SK-N-SH (cell line): ENCODE measurements around the gene SEMA3B.
A peak's percentile ranks its signal among the peaks of the same experiment; 100 is the strongest.

Experiments
- CHD2 ChIP-seq: fragments of 150-350 bp; IDR thresholded peaks from 2 replicates; pipeline ENCODE4 v1.6.1; 2018; ENCODE audit warnings: low read length; ENCODE audit not compliant: partially characterized antibody
- EP300 ChIP-seq, 2 experiments: IDR thresholded peaks; 2 replicates each; pipeline versions ENCODE4 v1.4.0 to v1.6.1; 2012; ENCODE audit warnings: borderline replicate concordance in 1 of 2, low read depth in 1 of 2, low read length in 1 of 2
- EZH2phosphoT487 ChIP-seq: fragments of 200-600 bp; sonication (generic); IDR thresholded peaks from 2 replicates; pipeline ENCODE4 v1.6.1; 2017; ENCODE audit warnings: low read depth, mixed run types, mild to moderate bottlenecking, antibody characterized with exemption, moderate library complexity, borderline replicate concordance
- FOSL2 ChIP-seq: IDR thresholded peaks from 2 replicates; pipeline ENCODE4 v1.4.0; 2012; ENCODE audit warnings: low read depth, mild to moderate bottlenecking, moderate library complexity, borderline replicate concordance
- FOXJ3 ChIP-seq: sonication (generic); formaldehyde crosslinking; IDR thresholded peaks from 2 replicates; pipeline ENCODE4 v1.5.1; 2020; ENCODE audit warnings: mild to moderate bottlenecking, missing genetic modification reagents
- POLR2AphosphoS5 ChIP-seq: IDR thresholded peaks from 2 replicates; pipeline ENCODE4 v1.6.1; 2012; ENCODE audit warnings: low read depth, low read length
- RFX5 ChIP-seq: IDR thresholded peaks from 2 replicates; pipeline ENCODE4 v1.6.1; 2012; ENCODE audit warnings: mild to moderate bottlenecking, improper control_type of control experiment, low read length
- TCF12 ChIP-seq: IDR thresholded peaks from 2 replicates; pipeline ENCODE4 v1.4.0; 2012
- TF ChIP-seq, protein P1 (sequence below): fragments of 200-600 bp; sonication (generic); IDR thresholded peaks from 2 replicates; pipeline ENCODE4 v1.6.1; 2017; ENCODE audit warnings: antibody characterized with exemption, mild to moderate bottlenecking, moderate library complexity
- TF ChIP-seq, protein P2 (sequence below): IDR thresholded peaks from 2 replicates; pipeline ENCODE4 v1.4.0; 2012; ENCODE audit warnings: low read depth
- TF ChIP-seq, protein P3 (sequence below): IDR thresholded peaks from 2 replicates; pipeline ENCODE4 v1.6.1; 2012; ENCODE audit warnings: mild to moderate bottlenecking, low read depth, low read length, moderate library complexity

DNA sequence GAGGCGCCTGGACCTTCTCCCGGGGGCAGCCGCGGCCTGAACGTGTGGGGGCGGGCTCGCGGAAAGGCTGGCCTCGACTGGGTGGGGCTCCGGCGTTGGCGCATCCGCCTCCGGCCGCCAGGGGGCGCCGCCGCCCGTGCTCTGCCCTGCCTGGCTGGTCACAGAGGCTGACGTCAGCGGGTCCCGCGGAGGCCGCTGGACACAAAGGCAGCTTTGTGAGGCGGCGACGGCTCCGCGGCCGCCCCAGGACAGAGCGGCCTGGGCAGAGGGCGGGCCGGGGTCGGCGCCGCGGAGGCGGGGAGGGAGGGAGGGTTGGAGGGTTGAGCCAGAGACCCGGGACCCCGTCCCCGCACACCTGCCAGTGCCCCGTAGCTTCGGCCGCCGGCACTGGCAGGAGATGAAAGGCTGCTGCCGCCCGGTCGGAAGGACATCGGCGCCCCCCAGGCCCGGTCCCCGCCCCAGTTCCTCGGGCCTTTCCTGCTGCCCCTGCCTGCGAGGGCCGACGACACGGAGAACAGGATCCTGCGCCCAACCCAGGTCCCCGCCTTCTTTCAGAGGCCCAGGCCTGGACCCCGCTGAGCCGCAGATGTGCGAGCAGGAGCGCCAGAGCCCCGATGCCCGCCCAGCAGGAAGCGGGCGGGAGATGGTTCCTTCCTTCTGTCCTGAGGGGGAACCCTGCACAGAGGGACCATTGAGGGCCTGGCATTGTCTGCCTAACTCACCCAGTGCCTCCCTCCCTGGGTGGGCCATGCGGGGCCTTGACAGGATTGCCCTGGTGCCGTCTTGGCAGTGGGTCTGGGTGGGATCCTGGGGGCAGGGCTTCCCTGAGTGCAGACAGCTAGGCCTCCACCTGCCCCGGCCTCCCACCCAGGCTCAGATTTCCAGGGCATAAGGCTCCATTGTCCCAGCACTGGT is 8.7 kb upstream of the SEMA3B start:
- TF ChIP-seq FOXJ3 (CRISPR knock-in tag) (no peak), RFX5 (0 out of 2 replicates have a peak, but pooled peaks have one; percentile 30), CHD2 (peak; percentile 17), EZH2phosphoT487 (no peak), FOSL2 (peak; percentile 36; the same call in 1 of the 2 replicates), EP300 (IDR thresholded peaks at IDR 0.05; ENCODE audit: borderline replicate concordance in 1 of 2, low read depth in 1 of 2, low read length in 1 of 2) (peak in 1 of 2 experiments; percentile 33; a peak in 1 of 4 replicates), TCF12 (peak; percentile 16; the same call in 1 of the 2 replicates), POLR2AphosphoS5 (peak; percentile 90)
- TF ChIP-seq, protein P1, sequence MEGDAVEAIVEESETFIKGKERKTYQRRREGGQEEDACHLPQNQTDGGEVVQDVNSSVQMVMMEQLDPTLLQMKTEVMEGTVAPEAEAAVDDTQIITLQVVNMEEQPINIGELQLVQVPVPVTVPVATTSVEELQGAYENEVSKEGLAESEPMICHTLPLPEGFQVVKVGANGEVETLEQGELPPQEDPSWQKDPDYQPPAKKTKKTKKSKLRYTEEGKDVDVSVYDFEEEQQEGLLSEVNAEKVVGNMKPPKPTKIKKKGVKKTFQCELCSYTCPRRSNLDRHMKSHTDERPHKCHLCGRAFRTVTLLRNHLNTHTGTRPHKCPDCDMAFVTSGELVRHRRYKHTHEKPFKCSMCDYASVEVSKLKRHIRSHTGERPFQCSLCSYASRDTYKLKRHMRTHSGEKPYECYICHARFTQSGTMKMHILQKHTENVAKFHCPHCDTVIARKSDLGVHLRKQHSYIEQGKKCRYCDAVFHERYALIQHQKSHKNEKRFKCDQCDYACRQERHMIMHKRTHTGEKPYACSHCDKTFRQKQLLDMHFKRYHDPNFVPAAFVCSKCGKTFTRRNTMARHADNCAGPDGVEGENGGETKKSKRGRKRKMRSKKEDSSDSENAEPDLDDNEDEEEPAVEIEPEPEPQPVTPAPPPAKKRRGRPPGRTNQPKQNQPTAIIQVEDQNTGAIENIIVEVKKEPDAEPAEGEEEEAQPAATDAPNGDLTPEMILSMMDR, result peak; percentile 82
- TF ChIP-seq, protein P2, sequence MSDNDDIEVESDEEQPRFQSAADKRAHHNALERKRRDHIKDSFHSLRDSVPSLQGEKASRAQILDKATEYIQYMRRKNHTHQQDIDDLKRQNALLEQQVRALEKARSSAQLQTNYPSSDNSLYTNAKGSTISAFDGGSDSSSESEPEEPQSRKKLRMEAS, result peak; percentile 71
- TF ChIP-seq, protein P3, sequence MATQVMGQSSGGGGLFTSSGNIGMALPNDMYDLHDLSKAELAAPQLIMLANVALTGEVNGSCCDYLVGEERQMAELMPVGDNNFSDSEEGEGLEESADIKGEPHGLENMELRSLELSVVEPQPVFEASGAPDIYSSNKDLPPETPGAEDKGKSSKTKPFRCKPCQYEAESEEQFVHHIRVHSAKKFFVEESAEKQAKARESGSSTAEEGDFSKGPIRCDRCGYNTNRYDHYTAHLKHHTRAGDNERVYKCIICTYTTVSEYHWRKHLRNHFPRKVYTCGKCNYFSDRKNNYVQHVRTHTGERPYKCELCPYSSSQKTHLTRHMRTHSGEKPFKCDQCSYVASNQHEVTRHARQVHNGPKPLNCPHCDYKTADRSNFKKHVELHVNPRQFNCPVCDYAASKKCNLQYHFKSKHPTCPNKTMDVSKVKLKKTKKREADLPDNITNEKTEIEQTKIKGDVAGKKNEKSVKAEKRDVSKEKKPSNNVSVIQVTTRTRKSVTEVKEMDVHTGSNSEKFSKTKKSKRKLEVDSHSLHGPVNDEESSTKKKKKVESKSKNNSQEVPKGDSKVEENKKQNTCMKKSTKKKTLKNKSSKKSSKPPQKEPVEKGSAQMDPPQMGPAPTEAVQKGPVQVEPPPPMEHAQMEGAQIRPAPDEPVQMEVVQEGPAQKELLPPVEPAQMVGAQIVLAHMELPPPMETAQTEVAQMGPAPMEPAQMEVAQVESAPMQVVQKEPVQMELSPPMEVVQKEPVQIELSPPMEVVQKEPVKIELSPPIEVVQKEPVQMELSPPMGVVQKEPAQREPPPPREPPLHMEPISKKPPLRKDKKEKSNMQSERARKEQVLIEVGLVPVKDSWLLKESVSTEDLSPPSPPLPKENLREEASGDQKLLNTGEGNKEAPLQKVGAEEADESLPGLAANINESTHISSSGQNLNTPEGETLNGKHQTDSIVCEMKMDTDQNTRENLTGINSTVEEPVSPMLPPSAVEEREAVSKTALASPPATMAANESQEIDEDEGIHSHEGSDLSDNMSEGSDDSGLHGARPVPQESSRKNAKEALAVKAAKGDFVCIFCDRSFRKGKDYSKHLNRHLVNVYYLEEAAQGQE, result no peak
